Hippocampal formation (tissue), 2 donors: ENCODE data around the gene ELOVL7.
A peak's percentile ranks its signal among the peaks of the same experiment; 100 is the strongest.
"Not testable (repeated sequence)": the region's sequence is repeated elsewhere in the genome, so short reads cannot be mapped to it uniquely, and the experiment has no call there.

ENCODE experiments used
- DNase-seq, 2 donors: peaks; one replicate each; lab custom pipeline; 2025; lab: John Stamatoyannopoulos, UW

ELOVL7 gene

DNA sequence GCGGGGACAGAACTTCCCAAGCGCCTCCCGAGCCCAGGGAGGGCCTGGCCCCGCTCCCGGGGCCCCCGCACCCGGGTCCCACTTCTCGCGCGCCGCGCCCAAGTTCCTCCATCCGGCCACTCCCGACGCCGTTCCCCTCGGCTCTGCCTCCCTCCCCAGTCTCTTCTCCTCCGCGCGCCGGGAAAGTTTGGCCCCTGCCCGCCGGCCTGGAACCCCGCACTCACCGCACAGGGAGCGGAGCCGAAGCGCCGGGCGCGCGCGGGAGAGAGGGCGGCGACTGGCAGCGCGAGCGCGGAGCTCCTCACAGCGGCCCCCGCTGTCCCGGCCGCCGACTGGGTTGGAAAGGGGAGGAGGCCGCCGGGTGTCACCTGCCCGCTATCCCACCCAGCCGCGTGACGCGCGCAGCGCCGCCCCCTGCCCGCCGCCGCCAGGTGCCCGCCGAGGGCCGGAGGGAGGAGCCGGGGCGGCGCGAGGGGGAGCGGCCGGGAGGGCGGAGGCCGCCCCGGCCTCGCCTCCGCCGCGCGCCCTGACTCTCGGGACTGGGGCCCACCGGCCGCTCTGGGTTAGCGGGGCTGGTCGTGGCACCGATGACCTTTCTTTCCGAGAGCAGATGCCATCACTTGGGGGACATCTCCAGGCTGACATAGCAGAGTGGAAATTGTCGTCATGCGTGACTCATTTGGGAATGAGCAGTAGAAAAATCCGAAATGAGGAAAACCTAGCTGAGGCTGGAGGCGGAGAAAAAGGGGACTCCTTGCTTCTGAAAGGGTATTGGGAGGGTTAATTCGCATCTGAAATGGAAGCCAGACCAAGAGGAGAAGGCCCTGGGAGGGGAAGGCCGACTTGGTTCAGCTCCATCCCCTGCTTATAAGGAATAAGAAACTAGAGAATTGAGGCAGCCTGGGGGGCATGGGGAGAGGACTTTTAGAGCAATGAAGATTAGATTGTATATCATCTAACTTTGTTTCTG is at the start of gene ELOVL7:
ELOVL7 (minus strand) TSS at position 334 of the 970 bp plus-strand sequence. CDS start 56,872 bp downstream, outside the sequence.
- DNase-seq: peak; percentile 56 to 77

DNA sequence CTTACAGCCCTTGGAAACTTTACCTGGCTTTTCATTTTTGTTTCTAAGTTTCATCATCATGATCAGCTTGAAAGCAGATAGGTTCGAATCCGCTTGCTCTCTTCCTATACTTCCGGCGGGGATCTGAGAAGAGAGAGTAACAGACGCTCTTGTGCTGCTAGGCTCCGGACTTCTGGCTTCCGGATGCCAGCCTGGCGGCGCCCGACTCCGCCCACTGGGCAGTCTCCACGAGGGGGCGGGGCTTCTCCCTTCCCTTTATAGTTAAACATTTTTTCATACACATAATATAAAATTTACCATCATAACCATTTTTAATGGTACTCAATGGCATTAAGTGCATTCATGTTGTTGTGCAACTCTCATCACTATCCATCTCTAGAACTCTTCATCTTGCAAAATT is 49.5 kb upstream of the ELOVL7 start:
- DNase-seq: no peak

DNA sequence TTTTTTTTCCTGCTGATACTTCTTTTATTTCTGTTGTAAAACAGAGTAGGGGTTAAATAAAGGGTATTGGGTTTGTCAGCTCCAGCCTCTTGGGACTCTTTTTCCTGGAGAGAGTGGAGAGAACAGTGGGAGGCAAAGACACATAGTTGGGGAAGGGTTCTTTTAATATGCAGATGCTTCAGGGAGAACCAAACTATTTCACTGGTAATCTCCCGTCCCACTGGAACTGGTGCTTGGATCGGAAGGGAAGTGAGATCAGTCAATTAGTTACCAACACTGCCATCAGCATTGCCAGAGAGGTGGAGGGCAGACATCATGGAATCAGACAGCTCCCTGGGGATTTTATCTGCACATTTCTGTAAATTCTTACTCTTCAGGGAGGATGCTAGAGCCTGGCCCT is 47.6 kb upstream of the ELOVL7 start:
- no peak for DNase-seq

DNA sequence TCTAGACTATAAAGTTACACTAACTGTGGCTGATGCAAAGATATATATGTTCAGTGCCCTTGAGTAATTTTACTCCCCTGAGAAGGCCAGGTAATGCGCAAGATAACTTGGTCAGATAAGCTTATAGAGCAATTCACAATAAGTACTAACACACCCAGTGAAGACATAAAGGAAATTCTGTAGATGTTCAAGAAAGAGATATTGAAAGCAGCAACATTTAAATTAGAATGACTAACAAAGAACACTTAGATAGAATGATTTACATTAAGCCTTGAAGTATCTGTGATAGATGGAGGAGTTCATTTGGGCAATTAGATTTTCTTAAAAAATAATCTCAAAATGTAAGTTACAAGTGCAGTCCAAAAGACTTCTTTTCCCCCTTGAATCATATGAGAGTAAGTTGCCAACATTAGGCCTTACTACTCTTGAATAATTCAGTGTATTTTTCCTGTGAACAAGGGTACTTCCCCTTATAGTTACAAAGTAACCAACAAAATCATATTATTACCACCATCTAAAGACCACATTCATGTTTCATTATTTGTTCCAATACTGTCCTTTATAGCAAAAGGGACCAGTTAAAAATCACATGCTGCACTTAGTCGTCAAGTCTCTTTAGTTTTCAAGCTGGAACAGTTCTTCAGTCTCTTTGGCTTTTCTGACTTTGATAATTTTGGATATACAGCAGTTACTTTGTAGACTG is 44.4 kb upstream of the ELOVL7 start:
- no peak for DNase-seq

DNA sequence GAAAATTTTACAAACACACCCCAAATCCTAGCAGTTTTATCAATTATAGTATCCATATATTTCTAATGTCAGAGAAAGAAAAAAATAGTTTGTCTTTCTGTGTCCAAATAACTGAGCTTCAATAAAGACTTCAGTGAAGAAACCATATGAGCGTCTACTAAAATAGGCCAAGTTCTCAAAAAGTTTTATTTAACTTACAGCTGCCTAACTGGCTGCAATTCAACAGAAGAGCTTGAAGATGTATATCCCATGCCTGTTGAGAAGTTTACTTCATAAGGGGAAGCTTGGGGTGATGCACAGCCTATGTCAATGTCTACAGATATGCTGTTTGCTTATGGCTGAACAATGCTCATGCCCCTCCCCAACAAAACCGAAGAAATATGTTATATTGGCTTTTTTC is 43.7 kb upstream of the ELOVL7 start:
- no peak for DNase-seq

DNA sequence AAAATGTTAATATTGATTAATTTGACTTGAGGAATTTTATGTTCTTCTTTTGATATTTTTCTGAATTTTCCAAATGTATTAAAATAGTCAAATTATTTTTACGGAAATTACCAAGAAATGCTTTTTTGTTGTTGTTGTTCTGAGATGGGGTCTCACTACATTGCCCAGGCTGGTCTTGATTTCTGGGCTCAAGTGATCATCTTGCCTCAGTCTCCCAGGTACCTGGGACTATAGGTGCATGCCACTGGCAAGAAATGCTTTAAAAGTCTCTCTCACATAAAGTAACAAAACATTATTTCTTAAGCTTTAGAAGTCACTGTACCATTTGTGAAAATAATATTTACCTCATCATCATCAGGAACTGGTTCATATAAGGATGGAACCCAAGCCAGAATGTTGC is 43.0 kb upstream of the ELOVL7 start:
- DNase-seq: no peak

DNA sequence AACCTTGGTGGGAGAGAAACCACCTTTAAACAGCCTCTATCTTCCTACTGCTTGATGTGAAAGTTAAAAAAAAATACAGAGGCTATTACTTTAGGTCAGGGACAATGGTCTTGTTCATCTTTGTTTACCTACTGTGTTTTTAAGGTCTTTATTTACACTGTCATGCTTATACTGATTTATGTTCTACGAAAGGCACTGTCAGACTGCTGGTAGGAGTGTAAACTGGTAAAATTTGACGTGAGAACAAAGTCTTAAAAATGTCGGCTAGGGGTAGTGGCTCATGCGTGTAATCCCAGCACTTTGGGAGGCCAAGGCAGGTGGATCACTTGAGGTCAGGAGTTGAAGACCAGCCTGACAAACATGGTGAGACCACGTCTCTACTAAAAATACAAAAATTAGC is 42.1 kb upstream of the ELOVL7 start:
- no peak for DNase-seq

DNA sequence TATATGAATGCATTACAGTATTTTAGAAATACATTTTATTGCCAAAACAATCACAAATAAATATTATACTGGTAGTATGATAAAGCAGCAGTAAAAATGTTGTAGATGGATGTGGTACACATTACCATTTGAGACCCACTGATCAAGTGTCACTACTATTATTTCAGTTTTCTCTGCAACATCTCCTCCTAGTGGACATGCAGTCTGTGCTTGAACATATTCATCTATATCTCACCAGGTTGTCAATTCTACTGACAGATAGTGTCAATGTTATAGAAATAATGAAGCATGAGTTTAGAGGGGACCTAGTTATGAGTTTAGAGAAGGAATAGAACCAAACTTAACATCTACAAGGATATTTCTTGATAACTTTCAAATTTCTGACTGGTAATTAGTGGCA is 39.2 kb upstream of the ELOVL7 start:
- no peak for DNase-seq

DNA sequence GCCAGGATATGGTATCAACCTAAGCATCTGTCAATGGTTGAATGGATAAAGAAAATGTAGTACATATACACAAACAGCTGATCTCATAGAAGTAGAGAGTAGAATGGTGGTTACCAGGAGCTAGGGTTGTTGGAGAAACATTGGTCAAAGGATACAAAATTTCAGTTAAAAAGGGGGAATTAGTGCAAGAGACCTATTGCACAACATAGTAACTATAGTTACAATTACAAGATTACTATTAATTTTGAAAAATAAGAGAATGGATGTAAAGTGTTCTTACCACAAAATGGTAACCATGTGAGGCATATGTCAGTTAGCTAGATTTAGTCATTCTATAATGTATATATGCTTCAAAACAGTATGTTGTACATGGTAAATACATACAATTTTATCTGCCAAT is 28.8 kb upstream of the ELOVL7 start:
- DNase-seq: no peak

DNA sequence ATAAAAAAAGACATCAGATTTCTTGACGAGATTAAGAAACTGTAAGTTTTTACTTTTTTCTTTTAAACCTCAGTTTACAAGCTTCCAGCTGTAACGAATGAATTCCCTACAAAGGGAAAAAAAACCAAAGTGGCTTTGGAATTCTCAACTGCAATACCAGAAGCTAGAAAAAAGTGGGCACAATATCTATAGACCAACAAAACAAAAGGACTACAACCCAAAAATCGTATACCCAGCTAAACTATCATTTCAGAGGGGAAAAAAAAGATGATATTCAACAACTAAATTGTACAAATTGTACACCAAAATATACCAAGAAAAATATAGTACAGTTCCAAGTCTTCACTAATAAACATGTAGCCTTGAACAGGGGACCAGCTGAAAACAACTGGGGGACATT is 26.8 kb upstream of the ELOVL7 start:
- no peak for DNase-seq

DNA sequence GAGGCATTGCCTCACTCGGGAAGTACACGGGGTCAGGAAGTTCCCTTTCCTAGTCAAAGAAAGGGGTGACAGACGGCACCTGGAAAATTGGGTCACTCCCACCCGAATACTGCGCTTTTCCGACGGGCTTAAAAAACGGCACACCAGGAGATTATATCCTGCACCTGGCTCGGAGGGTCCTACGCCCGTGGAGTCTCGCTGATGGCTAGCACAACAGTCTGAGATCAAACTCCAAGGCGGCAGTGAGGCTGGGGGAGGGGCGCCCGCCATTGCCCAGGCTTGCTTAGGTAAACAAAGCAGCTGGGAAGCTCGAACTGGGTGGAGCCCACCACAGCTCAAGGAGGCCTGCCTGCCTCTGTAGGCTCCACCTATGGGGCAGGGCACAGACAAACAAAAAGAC is 16.5 kb upstream of the ELOVL7 start:
- DNase-seq: not testable (repeated sequence)

DNA sequence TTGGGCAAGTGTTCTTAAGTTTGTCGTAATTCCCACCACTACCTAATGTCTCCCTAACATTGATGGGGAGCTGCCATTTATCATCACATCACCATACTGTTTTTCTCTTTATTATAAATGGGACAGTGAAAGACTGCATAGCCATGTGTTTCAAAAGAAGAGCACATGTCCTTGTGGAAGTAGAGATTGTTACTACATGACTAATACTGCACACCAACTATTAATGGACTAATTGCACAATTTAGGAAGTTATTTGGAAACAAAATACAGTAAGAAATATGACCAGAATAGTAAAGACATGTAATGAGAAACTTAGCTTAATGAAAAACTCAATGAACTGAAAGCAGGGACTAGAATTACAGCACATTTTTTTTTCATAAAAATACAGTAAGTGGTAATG is 12.0 kb upstream of the ELOVL7 start:
- no peak for DNase-seq

DNA sequence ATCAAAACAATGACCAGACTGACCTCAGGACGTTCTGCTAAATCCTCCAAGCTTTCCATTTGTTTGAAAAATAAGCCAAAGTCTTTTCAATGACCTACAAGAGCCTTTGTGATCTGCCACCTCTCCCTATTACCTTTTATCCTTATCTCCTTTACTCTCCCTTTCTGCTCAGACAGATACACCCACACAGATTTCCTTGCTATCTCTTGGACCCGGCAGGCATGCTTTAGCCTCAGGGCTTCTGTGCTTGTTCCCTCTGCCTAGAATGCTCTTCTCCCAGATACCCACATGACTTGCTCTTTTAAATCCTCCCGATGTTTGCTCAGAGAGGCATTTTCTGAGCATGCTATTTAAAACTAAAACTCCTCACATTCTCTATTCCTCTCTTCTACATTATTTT is 8.9 kb upstream of the ELOVL7 start:
- no peak for DNase-seq

DNA sequence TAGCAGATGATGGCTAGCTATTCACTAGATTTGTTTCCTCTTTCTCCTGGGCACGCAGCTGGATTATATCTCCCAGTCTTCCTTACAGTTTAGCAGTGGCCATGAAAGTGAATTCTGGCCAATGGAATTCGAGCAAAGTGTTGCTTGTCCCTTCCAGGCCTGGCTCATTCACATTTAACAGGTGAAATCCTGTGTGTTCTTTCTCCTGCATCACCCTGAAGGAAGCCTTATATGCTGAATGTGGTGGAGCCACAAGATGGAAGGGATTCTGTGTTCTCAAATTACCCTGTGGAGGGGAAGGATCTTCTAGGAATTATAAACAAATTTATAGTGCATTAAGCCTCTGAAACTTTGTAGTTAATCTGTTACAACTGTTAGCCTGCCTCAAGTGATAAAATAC is 8.2 kb upstream of the ELOVL7 start:
- DNase-seq: no peak

DNA sequence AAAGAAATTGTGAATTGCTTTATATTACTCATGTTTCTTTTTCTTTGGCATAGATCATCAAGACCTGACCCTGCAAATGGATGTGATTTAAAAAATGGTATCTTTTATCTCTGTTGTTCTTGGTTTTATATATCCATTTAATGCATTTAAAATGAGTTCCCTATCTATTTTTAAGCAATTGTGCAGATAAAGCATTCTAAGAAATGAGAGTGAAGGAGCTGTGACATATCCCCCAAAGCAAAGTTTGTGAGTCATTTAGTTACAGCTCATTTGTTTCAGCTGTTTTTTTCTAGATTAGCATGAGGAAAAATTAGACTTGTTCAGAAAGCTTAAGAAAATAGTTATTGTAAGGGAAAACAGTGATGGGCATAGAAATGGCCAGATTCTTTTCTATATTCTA is 7.6 kb upstream of the ELOVL7 start:
- DNase-seq: no peak

DNA sequence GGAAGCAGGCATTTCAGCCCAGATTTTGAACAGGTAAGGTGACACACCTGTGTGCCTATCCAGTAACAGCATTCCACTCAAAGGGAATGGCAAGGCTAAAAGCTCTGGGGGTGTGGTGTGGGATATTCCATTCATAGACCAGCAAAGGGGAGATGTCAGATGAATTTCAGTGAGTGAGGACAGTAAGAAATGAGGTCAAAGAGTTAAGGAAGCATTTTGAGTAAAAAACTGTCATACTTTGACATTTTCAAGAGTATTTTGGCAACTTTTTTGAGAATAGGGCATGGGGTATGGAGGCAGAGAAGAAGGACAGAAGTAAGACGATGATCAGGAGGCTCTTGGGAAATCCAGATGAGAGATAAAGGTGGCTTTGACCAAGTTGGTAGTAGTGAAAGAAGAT is 2.2 kb upstream of the ELOVL7 start:
- DNase-seq: no peak

DNA sequence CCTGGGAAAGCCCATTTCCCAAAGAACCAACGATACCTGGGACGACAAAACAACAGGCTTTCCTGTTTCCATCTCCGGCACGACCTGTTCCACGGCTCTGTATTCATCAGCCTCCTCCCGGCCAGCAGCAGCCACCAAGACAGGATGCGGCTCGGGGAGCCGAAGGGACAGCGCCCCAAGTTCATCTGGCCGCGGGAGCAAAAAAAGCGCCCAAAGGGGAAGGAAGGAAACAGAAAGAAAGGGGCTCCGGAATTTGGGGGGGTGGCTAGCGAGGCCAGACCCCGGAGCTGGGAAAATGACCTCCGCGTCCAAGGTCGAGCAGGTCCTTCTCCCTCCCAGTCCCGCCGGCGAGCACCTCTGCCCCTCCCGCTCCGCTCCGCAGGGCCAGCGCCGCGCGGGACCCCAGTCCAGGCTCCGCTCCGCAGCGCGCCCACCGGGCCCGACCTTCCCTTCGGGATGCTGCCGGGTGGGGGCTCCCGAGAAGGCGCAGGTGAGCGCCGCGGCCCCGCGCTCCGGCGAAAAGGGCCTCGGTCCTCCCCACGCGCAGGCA is 608 bp downstream of the ELOVL7 start:
- DNase-seq: no peak

DNA sequence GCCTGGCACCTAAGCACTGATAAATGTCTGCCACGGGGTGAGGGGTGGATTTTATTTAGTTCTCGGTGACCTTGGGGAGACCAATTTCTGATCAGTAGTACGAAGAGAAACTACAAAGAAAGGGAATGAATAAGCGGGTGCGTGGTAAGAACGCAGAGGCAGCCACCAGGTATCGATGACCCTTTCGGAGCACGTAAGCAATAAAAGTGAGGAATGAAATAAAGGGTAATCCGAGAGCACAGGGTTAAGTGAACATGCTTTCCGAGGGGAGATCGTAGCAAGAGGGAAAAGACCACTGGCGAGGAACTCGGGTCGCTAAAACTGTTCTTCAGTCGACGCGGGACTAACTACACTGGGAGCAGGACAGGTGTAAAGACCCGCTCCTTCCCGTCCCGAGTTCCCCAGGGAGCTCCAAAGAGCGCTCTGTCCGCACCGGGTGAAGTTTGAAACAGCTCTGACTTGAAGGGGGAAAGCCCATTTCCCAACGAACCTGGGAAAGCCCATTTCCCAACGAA is 1.1 kb downstream of the ELOVL7 start:
- DNase-seq: no peak

DNA sequence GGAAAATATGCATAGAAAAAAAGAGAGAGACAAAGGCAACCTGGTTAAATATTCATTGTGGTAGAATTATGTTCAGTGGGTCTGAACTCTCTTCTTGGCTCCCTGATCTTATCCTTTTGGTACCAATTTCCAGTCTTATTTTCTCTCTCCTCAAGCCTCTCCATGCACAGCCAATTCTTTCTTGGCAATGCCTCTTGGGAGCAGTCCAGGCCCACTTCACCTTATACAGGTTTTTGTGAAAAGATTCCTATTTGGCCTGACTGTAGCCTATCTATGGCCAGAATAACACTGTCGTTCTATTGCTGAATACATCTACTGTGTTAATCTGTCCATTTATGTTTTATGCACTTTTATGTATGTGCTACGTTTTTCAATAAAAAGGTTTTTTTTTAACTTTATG is 2.7 kb downstream of the ELOVL7 start:
- no peak for DNase-seq

DNA sequence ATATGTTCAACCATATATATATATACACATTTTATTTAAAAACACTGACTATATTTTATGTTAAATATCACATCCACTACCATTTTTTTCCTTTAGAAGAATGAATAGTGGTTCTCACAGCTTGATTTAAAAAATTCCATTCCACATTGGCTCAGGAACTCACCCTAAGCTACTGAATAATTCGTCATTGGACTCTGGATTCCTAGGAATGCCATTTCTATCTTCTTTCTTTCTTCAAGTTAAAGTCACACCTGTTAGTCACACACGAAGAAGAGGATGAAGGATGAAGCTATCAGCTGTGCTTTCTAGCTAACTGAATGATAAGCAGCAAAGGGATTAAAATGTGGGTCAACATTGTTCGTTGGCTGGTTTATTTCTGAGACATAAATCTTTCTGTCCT is 7.9 kb downstream of the ELOVL7 start:
- no peak for DNase-seq

DNA sequence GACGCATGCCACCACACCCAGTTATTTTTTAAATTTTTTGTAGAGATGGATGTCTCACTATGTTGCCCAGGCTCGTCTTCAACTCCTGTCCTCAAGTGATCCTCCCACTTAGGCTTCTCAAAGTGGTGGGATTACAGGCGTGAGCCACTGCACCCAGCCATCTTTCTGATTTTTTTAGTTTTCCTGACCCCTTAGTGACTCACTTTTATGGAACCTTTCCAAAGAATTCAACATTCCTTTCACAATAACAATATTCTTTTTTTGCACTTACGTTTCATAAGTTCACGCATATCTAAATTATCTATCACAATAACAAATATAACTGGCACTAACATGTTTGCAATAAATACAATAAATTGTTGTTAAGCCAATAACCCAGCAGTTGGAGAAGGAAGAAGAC is 8.5 kb downstream of the ELOVL7 start:
- no peak for DNase-seq

DNA sequence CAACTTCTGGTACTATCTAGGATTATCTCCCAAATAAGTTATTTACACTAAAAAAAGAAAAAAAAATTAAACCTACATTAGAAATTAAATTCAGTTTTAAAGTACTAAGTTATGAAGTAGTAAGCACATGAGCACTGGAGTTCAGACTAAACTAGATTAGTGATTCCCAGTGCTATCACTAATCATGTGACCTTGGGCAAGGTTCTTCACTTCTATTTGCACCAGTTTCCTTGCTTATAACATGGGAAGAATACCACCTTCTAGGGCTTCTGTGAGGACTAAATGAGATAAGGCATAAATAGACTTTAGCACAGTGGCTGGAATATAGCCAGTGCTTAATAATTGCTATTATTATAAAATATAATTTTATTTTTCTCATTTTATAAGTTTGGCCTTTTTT is 10.5 kb downstream of the ELOVL7 start:
- DNase-seq: no peak
